ENCODE data around the gene MRGPRX3.
"Not testable (repeated sequence)": the region's sequence is repeated elsewhere in the genome, so short reads cannot be mapped to it uniquely, and the experiment has no call there.

Gene MRGPRX3

GRCh38 chr11:18132341-18132740, at the start of gene MRGPRX3:
TSS of gene MRGPRX3 (plus strand) at chr11:18132571. CDS start at chr11:18137203, 4,632 bp downstream.
- no peak for DNase-seq (ENCODE audit: low read depth)

DNA sequence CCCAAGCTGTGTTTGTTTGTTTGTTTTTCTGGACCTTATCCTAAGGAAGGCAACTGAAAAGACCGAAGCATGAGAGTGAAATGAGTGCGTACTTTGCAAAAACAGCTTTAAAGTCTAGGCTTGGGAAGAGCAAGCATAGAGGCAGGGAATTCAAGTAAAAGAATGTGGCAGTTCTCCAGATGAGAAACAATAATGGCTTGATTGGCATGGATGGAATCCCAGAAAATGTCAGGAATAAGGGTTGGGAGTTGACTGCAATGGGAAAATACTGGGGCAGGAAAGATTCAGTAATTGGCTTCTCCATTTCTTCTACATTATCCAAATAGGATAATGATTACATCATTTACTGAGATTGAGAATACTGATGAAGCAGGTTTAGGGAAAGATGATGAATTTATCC, 44.0 kb upstream of the MRGPRX3 start:
- DNase-seq (ENCODE audit: low read depth): no peak

DNA sequence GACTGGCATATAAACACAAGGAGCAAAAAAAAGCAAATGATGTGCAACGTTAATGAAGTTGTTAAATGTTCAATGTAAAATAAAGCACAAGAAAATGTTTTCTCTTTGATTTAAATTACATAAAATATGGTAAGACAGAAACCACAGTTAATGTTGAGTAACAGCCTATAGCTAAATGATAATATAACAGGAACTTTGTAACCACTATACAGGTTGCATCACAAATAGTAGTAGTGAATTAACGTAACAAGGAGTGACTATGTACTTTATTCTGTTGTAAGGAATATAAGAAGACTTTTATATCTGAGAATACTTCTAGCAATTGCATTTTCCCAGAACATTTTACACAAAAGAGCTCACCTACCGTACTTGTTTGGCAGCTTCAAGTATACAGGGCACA, 43.4 kb upstream of the MRGPRX3 start:
- no peak for DNase-seq (ENCODE audit: low read depth)

DNA sequence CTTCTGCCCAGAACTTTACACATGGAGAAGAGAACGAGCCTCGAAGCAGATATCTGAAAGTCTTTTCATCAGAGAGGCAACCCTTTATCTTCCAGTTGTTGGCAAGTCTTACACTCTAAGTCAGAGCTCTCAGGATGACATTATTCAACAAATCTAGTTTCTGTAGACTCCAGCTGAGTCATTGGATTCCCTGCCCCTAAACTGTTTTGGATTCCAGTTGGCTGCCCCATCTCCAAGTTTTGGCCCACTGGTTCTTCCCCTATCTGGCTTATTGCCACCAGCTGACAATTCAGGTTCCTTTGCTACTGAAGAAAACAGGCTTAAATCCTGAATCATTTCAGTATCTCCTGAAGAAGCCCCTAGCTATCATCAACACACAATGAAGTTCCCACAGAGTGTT, 40.6 kb upstream of the MRGPRX3 start:
- no peak for DNase-seq (ENCODE audit: low read depth)

DNA sequence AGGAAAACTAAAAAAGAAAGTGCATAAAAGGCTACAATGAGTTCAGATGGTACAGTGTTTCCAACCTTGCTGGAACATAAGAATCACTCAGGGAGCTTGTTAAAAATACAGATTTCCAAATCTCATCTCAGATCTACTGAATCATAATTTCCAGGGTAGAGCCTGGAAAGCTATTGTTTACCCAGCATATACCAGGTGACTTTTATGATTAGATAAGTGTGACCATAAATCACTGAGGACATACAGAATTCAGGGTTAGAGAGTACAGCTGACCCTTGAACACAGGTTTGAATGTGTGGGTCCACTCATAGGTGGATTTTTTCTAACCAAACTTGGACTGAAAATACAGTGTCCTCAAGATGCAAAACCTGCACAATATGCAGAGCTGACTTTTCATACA, 38.4 kb upstream of the MRGPRX3 start:
- DNase-seq (ENCODE audit: low read depth): no peak

- no peak for DNase-seq (ENCODE audit: low read depth)
Measured at GRCh38 chr11:18100926-18101656, 31.3 kb upstream of the MRGPRX3 start.

DNA sequence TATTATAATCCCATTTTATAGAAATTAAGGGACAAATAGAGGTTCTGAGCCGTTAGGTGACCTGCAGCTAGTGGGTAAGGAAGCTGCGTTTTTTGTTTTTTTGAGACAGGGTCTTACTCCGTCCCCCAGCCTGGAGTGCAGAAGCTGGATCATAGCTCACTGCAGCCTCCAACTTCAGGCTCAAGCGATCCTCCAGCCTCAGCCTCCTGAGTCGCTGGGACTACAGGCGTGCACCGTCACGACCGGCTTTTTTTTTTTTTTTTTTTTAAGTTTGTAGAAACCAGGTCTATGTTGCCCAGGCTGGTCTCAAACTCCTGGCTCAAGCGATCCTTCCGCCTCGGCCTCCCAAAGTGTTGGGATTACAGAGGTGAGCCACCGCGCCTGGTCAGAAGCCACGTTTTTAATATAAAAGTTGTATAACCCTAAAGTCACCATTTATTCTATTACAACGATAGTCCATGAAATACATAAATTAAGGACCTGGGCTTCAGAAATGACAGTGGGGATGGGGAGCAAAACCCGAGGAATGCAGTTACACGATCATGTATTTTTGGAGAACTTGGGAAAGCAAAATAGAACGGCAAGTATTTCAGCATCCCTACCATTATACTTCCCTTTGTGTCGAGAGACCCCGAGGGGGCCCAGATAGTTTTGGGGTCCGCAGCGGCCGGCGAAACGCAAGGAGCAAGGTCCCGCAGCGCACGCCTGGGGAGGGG, 27.1 kb upstream of the MRGPRX3 start:
- no peak for DNase-seq (ENCODE audit: low read depth)

DNA sequence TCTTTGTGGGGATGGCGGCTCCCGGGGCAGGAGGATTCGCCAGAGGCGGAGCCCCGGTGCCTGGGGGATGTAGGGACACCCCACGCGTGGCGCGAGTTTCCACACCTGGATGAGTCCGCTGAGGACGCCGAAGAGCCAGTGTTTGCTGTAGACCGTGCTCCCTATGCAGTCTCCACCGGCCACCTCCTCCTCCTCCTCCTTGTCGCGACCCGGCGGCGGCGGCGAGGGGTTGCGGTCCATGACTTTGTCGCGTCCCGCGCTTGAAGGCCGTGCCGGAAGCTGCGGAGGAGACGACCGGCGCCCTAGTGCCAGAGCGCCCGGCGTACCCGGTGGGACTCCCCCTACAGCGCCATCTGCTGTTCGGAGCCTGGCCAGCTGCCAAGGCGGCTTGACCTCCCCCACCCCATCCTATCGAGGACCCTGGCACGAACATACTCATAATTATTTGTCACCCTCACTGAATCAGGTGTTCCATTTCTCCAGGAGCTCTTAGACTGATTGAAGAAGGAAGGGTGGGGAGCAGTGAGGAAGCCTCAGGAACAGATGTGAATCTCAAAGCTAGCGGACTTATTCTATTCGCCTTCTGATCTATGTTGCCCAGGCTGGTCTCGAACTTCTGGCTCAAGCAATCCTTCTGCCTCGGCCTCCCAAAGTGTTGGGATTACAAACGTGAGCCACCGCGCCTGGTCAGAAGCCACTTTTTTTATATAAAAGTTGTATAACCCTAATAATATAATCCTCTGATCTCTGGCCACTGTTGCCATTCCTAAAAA, 26.4 kb upstream of the MRGPRX3 start, which contains the start of gene SAAL1:
Gene SAAL1 (minus strand): TSS at position 281 of the 773 bp plus-strand sequence. CDS start 41 bp downstream, at position 240.
- DNase-seq (ENCODE audit: low read depth): peak; percentile 89

- no peak for DNase-seq (ENCODE audit: low read depth)
Measured at GRCh38 chr11:18106688-18107087, 25.7 kb upstream of the MRGPRX3 start.

DNA sequence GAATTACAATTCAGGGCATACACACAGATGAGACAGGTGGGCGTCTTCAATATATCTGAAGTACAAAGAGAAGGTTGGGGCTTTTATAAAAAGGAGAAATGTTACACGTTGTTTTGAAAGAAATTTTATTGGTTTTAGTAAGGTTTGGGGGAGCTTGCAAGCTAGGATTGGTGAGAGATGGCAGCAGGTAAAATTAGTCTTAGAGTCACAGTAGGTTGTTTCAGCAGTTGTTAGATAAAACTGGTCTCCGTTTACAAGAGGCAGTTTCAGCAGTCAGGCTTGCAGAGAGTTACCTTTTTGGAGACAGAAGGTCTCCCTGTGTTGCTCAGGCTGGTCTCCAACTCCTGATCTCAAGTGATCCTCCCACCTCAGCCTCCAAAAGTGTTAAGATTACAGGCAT, 24.1 kb upstream of the MRGPRX3 start:
- DNase-seq (ENCODE audit: low read depth): no peak

- no peak for DNase-seq (ENCODE audit: low read depth)
Measured at GRCh38 chr11:18111005-18111404, 21.4 kb upstream of the MRGPRX3 start.

GRCh38 chr11:18115360-18116127, 16.8 kb upstream of the MRGPRX3 start:
- DNase-seq (ENCODE audit: low read depth): peak; percentile 39

DNA sequence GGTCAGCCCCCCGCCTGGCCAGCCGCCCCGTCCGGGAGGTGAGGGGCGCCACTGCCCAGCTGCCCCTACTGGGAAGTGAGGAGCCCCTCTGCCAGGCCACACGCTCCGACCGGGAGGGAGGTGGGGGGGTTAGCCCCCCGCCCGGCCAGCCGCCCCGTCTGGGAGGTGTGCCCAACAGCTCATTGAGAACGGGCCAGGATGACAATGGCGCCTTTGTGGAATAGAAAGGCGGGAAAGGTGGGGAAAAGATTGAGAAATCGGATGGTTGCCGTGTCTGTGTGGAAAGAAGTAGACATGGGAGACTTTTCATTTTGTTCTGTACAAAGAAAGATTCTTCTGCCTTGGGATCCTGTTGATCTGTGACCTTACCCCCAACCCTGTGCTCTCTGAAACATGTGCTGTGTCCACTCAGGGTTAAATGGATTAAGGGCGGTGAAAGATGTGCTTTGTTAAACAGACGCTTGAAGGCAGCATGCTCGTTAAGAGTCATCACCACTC, 11.0 kb upstream of the MRGPRX3 start:
- DNase-seq (ENCODE audit: low read depth): not testable (repeated sequence)

DNA sequence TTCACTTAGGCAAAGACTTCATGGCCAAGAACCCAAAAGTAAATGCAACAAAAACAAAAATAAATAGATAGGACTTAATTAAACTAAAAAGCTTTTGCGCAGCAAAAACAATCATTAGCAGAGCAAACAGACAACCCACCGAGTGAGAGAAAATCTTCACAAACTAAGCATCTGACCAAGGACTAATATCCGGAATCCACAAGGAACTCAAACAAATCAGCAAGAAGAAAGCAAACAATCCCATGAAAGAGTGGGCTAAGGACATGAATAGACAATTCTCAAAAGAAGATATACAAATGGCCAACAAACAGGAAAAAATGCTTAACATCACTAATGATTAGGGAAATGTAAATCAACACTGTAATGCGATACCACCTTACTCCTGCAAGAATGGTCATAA, 1.3 kb upstream of the MRGPRX3 start:
- not testable (repeated sequence) for DNase-seq (ENCODE audit: low read depth)

GRCh38 chr11:18135308-18135707, 2.9 kb downstream of the MRGPRX3 start:
- DNase-seq (ENCODE audit: low read depth): no peak

DNA sequence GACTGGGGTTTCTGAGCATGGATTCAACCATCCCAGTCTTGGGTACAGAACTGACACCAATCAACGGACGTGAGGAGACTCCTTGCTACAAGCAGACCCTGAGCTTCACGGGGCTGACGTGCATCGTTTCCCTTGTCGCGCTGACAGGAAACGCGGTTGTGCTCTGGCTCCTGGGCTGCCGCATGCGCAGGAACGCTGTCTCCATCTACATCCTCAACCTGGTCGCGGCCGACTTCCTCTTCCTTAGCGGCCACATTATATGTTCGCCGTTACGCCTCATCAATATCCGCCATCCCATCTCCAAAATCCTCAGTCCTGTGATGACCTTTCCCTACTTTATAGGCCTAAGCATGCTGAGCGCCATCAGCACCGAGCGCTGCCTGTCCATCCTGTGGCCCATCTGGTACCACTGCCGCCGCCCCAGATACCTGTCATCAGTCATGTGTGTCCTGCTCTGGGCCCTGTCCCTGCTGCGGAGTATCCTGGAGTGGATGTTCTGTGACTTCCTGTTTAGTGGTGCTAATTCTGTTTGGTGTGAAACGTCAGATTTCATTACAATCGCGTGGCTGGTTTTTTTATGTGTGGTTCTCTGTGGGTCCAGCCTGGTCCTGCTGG, 4.9 kb downstream of the MRGPRX3 start:
- no peak for DNase-seq (ENCODE audit: low read depth)

DNA sequence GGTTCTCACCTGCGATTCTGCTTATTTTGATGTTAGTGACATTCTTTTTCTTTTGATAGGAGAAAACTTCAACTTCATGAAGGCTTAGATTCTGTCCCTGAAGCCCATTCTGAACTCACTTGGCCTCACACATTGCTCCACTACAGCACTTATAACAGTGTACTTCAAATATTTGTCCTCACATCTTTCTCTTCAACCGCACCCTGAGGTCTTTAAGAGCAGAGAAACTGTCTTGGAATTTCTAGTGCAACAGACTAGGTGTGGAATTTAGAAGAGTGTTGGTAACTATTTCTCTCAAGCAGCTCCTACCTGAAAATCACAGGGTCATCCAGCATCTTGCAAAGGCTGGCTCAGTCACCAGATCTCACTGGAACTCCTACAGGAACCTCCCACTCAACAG, 7.8 kb downstream of the MRGPRX3 start:
- no peak for DNase-seq (ENCODE audit: low read depth)

DNA sequence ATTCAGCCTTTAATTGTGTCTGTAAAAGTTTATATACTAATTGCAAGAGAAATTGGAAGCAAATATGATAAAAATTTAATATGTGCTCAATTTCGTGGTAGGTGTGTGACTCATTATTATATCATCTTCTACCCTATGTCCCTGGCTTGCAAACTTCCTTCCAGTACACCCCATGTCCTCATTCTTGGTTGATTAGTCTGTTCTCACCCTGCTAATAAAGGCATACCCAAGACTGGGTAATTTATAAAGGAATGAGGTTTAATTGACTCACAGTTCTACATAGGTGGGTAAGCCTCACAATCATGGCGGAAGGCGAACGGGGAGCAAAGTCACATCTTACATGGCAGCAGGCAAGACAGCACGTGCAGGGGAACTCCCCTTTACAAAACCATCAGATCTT, 11.9 kb downstream of the MRGPRX3 start:
- DNase-seq (ENCODE audit: low read depth): no peak

DNA sequence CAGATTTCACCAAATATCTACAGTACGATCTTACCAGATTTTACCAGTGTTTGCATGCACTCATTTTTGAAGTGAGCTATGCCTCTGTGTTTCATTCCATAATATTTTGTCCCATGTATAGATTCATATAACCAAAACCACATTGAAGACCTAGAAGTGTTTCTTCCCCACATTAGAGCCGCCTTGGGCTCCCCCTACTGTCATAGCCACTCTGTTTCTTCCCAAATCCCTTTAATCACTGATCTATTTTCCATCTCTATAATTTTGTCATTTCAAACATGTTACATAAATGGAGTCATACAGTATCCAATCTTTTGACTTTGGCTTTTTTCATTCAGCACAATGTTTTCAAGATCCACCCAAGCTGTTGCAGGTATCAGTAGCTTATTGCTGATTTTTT, 12.7 kb downstream of the MRGPRX3 start:
- no peak for DNase-seq (ENCODE audit: low read depth)

DNA sequence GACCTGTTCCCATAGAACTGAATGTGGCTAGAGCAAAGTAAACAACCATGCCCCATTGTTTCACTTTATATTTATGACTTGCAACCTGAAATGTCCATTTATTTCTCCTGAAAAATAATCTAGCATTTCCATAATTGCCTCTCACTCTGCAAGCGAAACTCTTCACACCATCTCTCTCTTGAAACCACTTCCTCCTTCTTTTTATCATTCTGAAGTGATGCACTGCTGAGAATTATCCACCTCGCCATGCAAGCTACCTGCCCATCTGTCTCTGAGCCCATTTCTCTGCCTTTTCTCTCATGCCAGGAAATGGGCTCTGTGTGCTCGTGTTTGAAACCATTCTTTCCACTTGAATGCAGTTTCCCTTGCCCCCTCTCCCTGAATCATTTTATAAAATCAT, 13.5 kb downstream of the MRGPRX3 start:
- DNase-seq (ENCODE audit: low read depth): no peak

DNA sequence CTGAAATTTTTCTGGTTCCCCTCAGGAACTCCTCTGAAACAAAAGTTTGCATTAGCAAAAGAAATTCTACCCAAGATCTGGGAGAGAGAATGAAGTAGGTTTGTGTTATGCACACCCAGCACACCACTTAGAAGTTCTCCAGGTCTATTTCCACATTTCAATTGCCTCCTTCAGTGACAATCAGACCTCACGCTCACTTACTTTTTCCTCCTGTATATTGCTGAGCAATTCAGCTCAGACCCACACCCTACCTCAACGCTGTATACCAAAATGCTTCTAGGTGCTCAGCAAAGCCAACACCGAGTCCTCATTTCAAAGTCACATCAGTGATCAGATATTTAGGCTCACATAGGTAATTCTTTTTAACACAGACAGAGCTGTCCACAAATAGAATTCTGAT, 19.2 kb downstream of the MRGPRX3 start:
- DNase-seq (ENCODE audit: low read depth): no peak

Measured in activated T-cell treated with anti-CD3 and anti-CD28 coated beads for 48 hours (primary cell).